Retinal pigment epithelial cell (primary cell): ENCODE results near the gene KCNK15.
"Not testable (repeated sequence)": the region's sequence is repeated elsewhere in the genome, so short reads cannot be mapped to it uniquely, and the experiment has no call there.

Experiments used
- DNase-seq: peaks from one replicate; pipeline ENCODE4 v3.0.0-alpha.2; 2010; ENCODE audit warnings: low read depth
- H3K4me3 ChIP-seq: 2 replicates; pipeline ENCODE4 v1.5.1; 2011; ENCODE audit warnings: mild to moderate bottlenecking, low read length, control low read depth, moderate library complexity
- TF ChIP-seq, protein P1 (sequence below): conservative IDR thresholded peaks from 2 replicates; pipeline ENCODE4 v1.5.1; 2011; ENCODE audit warnings: low read depth, low read length, control low read depth, inconsistent platforms

KCNK15 gene

DNA sequence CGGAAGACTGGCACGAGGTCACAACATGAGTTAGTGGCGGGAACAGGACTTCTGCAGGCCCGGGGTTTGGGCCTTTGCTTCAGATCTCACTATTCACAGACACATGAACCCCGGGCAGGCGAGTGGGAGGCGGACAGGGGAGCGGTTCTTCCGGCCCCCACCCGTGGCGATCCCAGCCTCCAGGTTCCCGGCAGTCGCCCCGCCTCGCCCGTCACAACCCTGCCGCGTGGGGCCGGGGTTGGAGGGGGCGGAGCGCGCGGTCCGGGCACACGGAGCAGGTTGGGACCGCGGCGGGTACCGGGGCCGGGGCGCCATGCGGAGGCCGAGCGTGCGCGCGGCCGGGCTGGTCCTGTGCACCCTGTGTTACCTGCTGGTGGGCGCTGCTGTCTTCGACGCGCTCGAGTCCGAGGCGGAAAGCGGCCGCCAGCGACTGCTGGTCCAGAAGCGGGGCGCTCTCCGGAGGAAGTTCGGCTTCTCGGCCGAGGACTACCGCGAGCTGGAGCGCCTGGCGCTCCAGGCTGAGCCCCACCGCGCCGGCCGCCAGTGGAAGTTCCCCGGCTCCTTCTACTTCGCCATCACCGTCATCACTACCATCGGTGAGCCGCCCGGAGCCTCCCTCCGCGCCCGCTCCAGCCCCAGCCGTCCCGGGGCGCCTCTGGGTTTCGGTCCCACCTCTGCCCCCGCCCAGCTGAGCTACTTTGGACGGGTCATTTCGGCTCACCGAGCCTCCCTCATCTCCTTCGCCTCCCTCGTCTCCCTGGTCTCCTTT, at the start of gene KCNK15:
Gene KCNK15 (plus strand): TSS at position 268 of the 769 bp plus-strand sequence. CDS start 46 bp downstream, at position 314.
- peak within 1 kb of the TSS; percentile 37 for H3K4me3 ChIP-seq
- TF ChIP-seq, protein P1, sequence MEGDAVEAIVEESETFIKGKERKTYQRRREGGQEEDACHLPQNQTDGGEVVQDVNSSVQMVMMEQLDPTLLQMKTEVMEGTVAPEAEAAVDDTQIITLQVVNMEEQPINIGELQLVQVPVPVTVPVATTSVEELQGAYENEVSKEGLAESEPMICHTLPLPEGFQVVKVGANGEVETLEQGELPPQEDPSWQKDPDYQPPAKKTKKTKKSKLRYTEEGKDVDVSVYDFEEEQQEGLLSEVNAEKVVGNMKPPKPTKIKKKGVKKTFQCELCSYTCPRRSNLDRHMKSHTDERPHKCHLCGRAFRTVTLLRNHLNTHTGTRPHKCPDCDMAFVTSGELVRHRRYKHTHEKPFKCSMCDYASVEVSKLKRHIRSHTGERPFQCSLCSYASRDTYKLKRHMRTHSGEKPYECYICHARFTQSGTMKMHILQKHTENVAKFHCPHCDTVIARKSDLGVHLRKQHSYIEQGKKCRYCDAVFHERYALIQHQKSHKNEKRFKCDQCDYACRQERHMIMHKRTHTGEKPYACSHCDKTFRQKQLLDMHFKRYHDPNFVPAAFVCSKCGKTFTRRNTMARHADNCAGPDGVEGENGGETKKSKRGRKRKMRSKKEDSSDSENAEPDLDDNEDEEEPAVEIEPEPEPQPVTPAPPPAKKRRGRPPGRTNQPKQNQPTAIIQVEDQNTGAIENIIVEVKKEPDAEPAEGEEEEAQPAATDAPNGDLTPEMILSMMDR: no peak
- no peak for DNase-seq

DNA sequence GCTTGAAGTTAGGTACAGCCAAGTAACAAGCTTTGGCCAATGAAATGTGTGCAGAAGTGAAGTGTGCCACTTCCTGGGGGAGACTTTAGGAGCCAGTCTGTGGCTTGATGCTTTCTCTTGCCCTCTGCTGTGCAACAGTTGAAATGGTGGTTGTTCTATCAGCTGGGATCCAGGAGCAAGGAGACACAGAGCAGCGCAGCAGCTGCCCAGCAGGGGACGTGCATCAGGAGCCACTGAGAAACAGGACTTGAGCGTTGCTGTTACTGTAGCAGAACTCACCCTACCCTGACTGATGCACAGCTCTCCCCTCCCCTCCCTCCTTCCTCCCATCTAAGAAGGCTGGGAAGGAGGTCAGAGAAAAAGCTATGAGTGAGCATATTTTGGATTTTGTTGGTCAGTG, 49.4 kb upstream of the KCNK15 start:
- no peak for DNase-seq
- no peak overlapping the region for H3K4me3 ChIP-seq
- TF ChIP-seq, protein P1: peak; percentile 24

DNA sequence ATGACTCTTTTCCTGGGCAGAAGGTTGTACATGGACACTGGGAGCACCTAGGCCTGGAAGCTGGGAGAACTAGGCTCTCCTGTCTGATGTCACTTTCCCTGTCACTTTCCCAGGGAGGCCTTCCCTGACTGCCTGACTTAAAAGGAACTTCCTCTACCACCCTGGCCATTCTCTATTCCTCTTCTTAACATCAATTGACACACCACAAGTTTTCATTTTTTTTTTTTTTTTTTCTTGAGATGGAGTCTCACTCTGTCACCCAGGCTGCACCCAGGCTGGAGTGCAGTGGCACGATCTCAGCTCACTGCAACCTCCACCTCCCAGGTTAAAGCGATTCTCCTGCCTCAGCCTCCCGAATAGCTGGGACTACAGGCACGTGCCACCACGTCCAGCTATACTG, 48.6 kb upstream of the KCNK15 start:
- DNase-seq, H3K4me3 ChIP-seq: not testable (repeated sequence)

DNA sequence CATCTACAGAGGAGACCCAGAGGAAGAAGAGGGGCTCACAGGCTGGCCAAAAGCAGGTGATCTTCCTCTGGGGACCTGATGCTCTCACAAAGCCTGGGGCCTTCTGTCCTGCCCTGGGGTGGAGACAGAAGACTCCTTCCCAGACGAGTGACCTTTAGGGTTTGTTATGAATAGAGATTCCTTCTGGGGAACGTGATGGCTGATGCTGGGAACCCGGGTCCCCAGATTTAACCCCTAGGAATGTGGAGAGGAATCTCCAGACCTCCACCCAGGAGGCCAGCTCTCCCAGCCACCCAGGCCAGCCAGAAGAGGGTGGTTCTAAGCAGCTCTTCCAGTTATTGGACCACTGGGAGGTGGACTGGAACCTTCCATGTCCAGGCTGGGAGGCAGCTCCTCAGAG, 47.3 kb upstream of the KCNK15 start:
- DNase-seq: no peak
- no peak overlapping the region for H3K4me3 ChIP-seq
- TF ChIP-seq, protein P1: no peak

DNA sequence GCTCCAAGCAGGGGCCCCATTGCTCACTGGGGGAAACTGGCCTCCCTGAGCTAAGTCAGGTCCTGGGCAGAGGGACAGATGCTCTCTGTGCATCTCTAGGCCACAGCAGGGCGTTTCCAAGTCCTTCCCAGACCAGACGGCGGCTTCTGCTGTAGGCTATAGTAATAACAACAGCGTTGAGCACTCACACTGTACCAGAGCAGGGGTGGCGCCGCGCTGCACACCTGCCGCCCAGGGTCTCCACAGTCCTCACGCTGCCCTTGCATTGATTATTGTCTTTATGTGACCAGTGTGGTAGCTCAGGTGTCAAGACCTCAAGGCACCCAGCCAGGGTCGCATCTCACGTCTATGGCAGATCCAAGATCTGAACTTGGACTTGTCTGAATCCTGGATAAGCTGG, 45.4 kb upstream of the KCNK15 start:
- TF ChIP-seq, protein P1: no peak
- no peak for DNase-seq
- H3K4me3 ChIP-seq: no peak overlapping the region

DNA sequence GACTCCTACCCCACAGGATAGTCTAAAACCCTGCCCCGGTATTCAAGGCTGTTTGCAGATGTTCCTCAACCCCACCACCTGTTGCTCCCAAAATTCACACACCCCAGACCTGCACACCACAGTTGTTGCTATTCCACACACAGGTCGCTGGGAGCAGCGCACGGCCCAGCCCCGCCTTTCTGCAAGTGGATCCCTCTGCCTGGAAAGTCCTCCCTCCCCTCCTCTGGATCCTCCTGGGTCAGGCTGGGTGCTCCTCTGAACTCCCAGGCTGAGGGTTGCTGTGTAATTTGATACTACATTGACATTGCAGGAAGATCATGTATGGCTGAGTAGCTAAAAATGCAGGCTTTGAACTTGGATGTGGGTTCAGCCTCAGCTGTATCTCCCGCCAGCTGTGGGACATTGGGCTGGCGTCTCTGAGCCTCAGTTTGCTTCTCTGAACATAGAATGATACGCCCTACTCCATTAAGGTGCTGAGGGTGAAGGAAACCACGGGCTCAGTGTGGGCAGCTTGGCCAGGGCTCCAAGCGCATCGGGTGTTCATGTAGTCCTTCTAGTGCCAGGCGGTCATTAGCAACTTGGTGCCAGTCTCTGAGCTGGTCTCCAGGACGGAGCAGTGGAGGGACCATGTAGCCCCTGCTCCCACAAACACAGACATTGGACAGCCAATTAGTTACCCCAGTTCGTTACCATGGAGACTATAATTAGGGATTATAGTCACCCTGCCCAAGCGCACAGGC, 44.4 kb upstream of the KCNK15 start:
- no peak for DNase-seq
- no peak overlapping the region for H3K4me3 ChIP-seq
- TF ChIP-seq, protein P1: no peak

DNA sequence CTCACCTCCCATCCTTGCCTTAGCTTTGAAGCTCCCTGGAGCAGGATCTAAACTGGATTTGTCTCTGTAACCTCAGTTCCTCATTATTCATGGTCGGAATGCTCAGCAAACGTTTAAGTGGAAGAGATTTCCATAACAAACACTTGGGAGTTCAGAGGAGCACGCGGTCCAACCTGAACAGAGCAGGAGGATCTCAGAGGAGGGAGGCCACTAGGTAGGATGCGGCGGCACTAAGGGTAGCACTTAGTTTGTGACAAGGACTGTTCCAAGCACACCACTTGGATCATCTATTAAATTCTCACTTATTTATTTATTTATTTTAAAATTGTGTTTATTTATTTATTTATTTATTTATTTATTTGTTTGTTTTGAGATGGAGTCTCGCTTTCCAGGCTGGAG, 43.8 kb upstream of the KCNK15 start:
- H3K4me3 ChIP-seq: no peak overlapping the region
- TF ChIP-seq, protein P1: no peak
- no peak for DNase-seq
